Erythroblast (primary cell): ENCODE measurements around the gene PRKD3.
A peak's percentile ranks its signal among the peaks of the same experiment; 100 is the strongest.
"Not testable (repeated sequence)": the region's sequence is repeated elsewhere in the genome, so short reads cannot be mapped to it uniquely, and the experiment has no call there.

Experiments
- DNase-seq, 2 experiments: peaks; one replicate each; lab custom pipeline; 2025; lab: John Stamatoyannopoulos, UW
- GATA1 ChIP-seq: IDR thresholded peaks from 2 replicates; pipeline ENCODE4 v1.6.1; 2011; ENCODE audit warnings: low read depth, mild to moderate bottlenecking, control low read depth, low read length, moderate library complexity
- POLR2A ChIP-seq: IDR thresholded peaks from 2 replicates; pipeline ENCODE4 v1.6.1; 2011; ENCODE audit warnings: mild to moderate bottlenecking, low read length

PRKD3 gene

DNA sequence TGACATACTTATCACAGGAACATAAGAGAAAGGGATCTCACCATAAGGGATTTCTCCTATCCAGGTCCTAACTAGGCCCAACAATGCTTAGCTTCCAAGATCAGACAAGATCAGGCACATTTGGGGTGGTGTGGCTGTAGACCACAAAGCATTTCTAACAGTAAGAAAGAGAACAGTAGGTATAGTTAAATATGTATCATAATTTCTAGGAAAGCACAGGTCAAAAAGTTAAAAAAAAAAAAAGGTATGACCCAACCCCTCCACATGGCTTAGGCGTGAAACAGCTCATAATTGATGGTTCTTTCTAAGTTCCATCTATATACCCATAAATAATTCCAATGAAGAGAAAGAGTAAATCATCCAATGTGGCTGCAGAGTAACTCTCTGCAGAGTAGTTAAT, 6.9 kb downstream of the PRKD3 start:
- TF ChIP-seq GATA1, result no peak
- no peak for TF ChIP-seq POLR2A
- no peak for DNase-seq

DNA sequence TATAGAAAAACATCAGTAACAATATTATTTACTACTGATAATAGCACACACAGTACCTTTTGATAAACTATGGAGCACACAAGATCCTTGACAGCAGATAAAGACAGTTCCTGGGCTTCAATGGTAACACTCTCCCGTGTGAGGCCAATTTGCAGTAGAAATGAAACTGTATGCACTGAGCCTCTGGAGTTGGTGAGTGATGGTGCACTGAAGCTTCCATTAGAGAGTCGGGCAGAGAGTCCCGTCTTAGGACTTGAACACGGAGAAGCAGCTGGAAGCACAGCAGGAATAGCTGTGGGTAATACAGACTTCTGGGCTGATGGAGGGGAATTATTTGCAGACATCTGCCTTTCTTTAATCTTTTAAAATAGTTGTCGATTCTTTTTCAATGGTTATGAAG, 8.5 kb downstream of the PRKD3 start:
- no peak for DNase-seq
- TF ChIP-seq POLR2A (no peak), GATA1 (no peak)

- no peak for TF ChIP-seq GATA1
- TF ChIP-seq POLR2A, result no peak
- no peak for DNase-seq
Observed at GRCh38 chr2:37315364-37315763, 9.3 kb downstream of the PRKD3 start.

GRCh38 chr2:37307500-37307899, 17.1 kb downstream of the PRKD3 start:
- no peak for DNase-seq
- TF ChIP-seq GATA1, result no peak
- TF ChIP-seq POLR2A, result no peak

GRCh38 chr2:37306024-37306423, 18.6 kb downstream of the PRKD3 start:
- TF ChIP-seq POLR2A (no peak), GATA1 (no peak)
- DNase-seq, result peak in 1 of 2 experiments; percentile 15

DNA sequence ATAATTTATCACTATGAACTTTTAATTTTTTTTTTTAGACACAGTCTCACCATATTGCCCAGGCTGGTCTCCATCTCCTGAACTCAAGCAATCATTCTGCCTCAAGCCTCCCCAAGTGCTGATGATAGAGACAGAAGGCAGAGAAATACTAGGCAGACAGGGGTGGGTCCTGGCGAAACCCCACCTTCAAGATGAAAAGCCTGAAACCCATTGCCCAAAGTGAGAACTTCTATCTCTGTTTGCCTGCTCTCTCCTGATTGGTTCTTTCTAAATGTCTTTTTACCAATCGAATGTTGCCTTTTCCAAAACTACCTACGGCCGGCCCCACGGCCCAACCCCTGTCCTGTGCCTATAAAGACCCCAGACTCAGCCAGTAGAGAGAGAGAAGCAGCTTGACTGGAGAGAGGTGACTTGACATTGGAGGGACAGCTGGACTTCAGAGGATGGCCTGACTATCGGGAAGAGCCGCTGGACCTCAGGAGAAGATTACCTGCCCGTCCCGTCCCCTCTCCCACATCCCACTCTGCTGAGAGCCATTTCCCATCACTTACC, 21.9 kb downstream of the PRKD3 start:
- DNase-seq, result no peak
- TF ChIP-seq POLR2A, result no peak
- TF ChIP-seq GATA1, result no peak

DNA sequence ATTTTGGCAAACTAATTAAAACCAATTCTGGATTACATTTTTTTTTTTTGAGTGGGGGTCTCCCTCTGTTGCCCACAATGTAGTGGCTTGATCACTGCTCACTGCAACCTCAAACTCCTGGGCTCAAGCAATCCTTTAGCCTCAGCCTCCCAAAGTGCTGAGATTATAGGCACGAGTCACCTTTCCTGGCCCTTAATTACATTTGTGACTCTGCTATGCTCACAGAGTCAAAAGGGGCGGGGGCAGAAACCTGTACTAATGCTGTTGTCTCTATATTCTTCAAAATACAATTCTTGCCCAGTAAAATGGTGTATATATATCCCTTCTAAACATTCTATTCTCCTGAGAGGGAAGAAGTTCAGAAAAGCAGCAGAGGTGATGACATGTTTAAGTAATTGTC, 23.2 kb downstream of the PRKD3 start:
- no peak for TF ChIP-seq POLR2A
- DNase-seq, result no peak

GRCh38 chr2:37300578-37300977, 24.1 kb downstream of the PRKD3 start:
- DNase-seq, result no peak
- TF ChIP-seq GATA1 (no peak), POLR2A (no peak)

- no peak for DNase-seq
- TF ChIP-seq POLR2A, result no peak
- TF ChIP-seq GATA1, result no peak
Observed at GRCh38 chr2:37300146-37300545, 24.5 kb downstream of the PRKD3 start.

DNA sequence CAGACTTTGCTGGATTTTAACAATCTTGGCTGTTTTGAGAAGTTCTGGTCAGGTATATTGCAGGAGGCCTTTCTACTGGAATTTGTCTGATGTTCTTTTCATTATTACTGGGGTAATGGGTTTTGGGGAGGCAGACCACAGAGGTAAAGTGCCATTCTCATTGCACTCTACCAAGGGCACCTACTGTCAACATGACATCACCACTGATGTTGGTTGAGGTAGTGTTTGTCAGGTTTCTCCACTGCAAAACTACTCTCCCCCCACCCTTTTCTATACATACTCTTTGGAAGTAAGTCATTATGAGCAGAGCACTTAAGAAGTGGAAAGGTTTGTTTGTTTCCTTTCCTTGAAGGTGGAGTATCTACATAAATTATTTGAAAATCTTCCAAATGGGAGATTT, 27.0 kb downstream of the PRKD3 start:
- no peak for DNase-seq
- TF ChIP-seq POLR2A (no peak), GATA1 (no peak)

DNA sequence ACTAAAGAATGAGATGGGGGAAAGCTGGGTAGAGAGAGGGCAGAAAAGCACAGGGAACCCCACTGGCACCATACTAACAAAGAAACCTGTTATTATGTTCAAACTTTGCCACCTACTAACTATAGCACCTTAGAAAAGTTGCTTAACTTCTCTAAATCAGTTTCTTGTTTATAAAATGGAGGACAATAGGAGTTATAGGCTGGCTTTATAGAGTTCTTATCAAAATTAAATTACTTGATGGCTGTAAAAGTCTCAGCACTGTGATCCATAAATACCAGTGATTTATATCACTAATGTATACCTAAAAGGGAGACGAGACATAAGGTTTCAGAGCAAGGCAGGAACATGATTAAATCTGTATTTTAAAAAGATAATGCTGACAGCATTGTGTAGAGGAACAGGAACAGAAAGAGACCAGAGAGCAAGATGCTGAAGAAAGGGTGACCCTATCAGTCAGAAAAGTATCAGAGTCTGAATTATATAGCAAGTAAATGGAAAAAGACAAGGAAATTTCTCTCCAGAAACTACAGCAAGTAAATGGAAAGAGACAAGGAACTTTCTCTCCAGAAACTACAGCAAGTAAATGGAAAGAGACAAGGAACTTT, 29.1 kb downstream of the PRKD3 start:
- TF ChIP-seq GATA1 (no peak), POLR2A (no peak)
- no peak for DNase-seq

DNA sequence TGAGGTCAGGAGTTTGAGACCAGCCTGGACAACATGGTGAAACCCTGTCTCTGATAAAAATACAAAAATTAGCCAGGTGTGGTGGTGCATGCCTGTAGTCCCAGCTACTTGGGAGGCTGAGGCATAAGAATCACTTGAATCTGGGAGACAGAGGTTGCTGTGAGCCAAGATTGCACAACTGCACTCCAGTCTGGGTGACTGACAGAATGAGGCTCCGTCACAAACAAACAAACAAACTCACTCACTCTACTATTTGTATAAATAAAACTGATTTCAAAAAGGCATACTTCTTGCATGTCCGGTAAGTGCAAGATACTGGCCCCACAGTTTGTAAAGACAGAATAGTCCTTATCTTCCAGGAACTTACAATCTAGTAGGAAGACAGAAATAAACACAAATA, 29.8 kb downstream of the PRKD3 start:
- not testable (repeated sequence) for DNase-seq

DNA sequence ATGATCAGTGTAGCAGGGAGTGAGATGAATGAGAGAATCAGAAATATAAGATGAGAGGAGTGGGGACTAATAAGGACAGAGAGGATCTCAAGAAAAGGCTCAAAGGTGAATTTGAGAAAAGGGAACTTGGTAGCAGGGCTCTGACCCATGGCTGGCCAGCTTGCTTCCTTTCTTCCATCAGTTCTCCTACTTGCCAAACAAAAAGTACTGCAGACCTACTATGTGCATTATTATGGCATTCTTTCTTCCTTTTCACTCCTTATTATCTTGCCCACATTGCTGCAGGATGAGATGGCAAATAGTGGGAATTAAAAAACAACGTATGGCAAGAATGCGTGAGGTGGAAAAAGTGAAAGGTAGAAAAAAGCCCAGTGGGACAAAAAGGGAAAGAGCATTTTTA, 33.0 kb downstream of the PRKD3 start:
- TF ChIP-seq POLR2A (no peak), GATA1 (no peak)
- DNase-seq, result no peak

DNA sequence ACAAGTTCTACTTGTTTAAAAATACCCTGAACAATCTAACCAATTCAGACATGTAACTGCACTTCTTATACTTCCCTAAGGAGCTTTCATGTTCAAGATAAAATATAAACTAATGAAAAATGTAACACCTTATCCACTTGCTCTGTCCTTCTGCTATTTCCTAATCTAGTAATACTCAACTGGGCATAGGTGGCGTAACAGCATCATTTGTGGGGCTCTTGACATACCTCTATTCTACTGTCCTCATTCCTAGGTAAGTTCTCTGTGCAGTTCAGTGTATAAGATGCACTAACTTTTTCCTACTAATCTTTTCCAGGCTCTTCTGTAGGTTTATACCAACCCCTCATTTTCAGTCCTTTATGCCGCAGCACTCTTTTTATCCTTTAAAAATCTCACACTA, 36.7 kb downstream of the PRKD3 start:
- peak in 1 of 2 experiments; percentile 10 for DNase-seq
- no peak for TF ChIP-seq GATA1
- TF ChIP-seq POLR2A, result no peak

- no peak for DNase-seq
- TF ChIP-seq POLR2A (no peak), GATA1 (no peak)
Observed at GRCh38 chr2:37284381-37284780, 40.3 kb downstream of the PRKD3 start.

- no peak for TF ChIP-seq POLR2A
- TF ChIP-seq GATA1, result no peak
Observed at GRCh38 chr2:37283207-37283606, 41.4 kb downstream of the PRKD3 start.

More at GRCh38 chr2:37283207-37283606, 41.4 kb downstream of the PRKD3 start:
- DNase-seq, result no peak
